Nephron progenitor cell (in vitro differentiated cells): ENCODE data around the gene USP2.

Experiments
- DNase-seq: peaks from one replicate; pipeline ENCODE4 v3.0.0; 2021
- H3K27ac Mint-ChIP-seq: 2 replicates; pipeline ENCODE4 v1.8.0; 2021; ENCODE audit warnings: mild to moderate bottlenecking, moderate library complexity, mixed read lengths
- H3K27me3 Mint-ChIP-seq: 2 replicates; pipeline ENCODE4 v1.8.0; 2021; ENCODE audit warnings: mild to moderate bottlenecking, low read depth, mixed read lengths; ENCODE audit not compliant: poor library complexity
- H3K36me3 Mint-ChIP-seq: 2 replicates; pipeline ENCODE4 v1.8.0; 2021; ENCODE audit warnings: low read depth, mixed read lengths
- H3K4me1 Mint-ChIP-seq: 2 replicates; pipeline ENCODE4 v1.8.0; 2021; ENCODE audit warnings: mixed read lengths
- H3K4me3 Mint-ChIP-seq: 2 replicates; pipeline ENCODE4 v1.8.0; 2021; ENCODE audit warnings: mild to moderate bottlenecking, moderate library complexity, mixed read lengths
- H3K9me3 Mint-ChIP-seq: 2 replicates; pipeline ENCODE4 v1.8.0; 2021; ENCODE audit warnings: mild to moderate bottlenecking, moderate library complexity, mixed read lengths
- CTCF ChIP-seq: fragments of 200-600 bp; sonication (generic); IDR thresholded peaks from 2 replicates; pipeline ENCODE4 v1.5.0; 2021; ENCODE audit warnings: antibody characterized with exemption

USP2 gene

GRCh38 chr11:119355091-119355843, 26.2 kb downstream of the USP2 start:
- TF ChIP-seq CTCF = no peak
- H3K4me1 Mint-ChIP-seq = peaks cover 47% of the 10 kb centered on the region
- peaks cover 71% of the 10 kb centered on the region for H3K27me3 Mint-ChIP-seq
- peaks cover 4% of the 10 kb centered on the region for H3K9me3 Mint-ChIP-seq
- no peak for DNase-seq
- H3K4me3 Mint-ChIP-seq = peak overlapping the region; percentile 36
- H3K36me3 Mint-ChIP-seq = peaks cover 19% of the 10 kb centered on the region
- no peak overlapping the region for H3K27ac Mint-ChIP-seq

GRCh38 chr11:119352857-119353260, 28.6 kb downstream of the USP2 start:
- no peak for TF ChIP-seq CTCF
- H3K4me1 Mint-ChIP-seq = peaks cover 35% of the 10 kb centered on the region
- peaks cover 4% of the 10 kb centered on the region for H3K9me3 Mint-ChIP-seq
- H3K4me3 Mint-ChIP-seq = no peak overlapping the region
- H3K27me3 Mint-ChIP-seq = peaks cover 68% of the 10 kb centered on the region
- no peak for DNase-seq
- no peak overlapping the region for H3K27ac Mint-ChIP-seq
- peaks cover 5% of the 10 kb centered on the region for H3K36me3 Mint-ChIP-seq

- H3K9me3 Mint-ChIP-seq = peaks cover 4% of the 10 kb centered on the region
- H3K27me3 Mint-ChIP-seq = peaks cover 72% of the 10 kb centered on the region
- no peak for DNase-seq
- H3K36me3 Mint-ChIP-seq = no peaks in the 10 kb centered on the region
- no peak overlapping the region for H3K4me3 Mint-ChIP-seq
- peaks cover 21% of the 10 kb centered on the region for H3K4me1 Mint-ChIP-seq
- TF ChIP-seq CTCF = no peak
- H3K27ac Mint-ChIP-seq = peak overlapping the region; percentile 47
Observed at GRCh38 chr11:119351232-119351631, 30.3 kb downstream of the USP2 start.

- Mint-ChIP-seq H3K36me3 (no peaks in the 10 kb centered on the region), H3K4me1 (peaks cover 13% of the 10 kb centered on the region), H3K4me3 (no peak overlapping the region), H3K27ac (no peak overlapping the region), H3K9me3 (peaks cover 4% of the 10 kb centered on the region), H3K27me3 (peaks cover 72% of the 10 kb centered on the region)
- DNase-seq = no peak
- no peak for TF ChIP-seq CTCF
Observed at GRCh38 chr11:119350302-119350701, 31.2 kb downstream of the USP2 start.

GRCh38 chr11:119347940-119348605, 33.4 kb downstream of the USP2 start:
- peaks cover 76% of the 10 kb centered on the region for H3K27me3 Mint-ChIP-seq
- peaks cover 4% of the 10 kb centered on the region for H3K9me3 Mint-ChIP-seq
- no peaks in the 10 kb centered on the region for H3K36me3 Mint-ChIP-seq
- H3K4me3 Mint-ChIP-seq = no peak overlapping the region
- TF ChIP-seq CTCF = no peak
- peaks cover 6% of the 10 kb centered on the region for H3K4me1 Mint-ChIP-seq
- H3K27ac Mint-ChIP-seq = no peak overlapping the region
- DNase-seq = no peak
